ENCODE measurements around the gene SLC25A6. TPM values are rescaled to one million over a fixed set of nuclear protein-coding genes. Genes with fewer than 3 reads are reported as not detected.

SLC25A6 gene
- polyA plus RNA-seq, 1 donor from 2014 or later = 184 TPM

DNA sequence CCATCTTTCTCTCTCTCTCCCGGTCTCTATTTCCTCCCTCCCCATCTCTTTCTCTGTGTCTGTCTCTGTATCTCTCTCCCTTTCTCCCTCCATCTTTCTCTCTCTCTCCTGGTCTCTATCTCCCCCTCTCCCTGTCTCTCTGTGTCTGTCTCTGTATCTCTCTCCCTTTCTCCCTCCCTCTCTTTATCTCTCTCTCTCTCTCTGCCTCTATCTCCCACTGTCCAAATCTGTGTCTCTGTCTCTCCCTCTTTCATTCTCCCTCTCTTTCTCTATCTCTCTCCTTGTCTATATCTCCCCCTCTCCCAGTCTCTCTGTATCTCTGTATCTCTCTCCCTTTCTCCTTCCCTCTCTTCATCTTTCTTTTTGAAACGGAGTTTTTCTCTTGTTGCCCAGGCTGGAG, 31.7 kb downstream of the SLC25A6 start:
- no peaks in the 10 kb centered on the region for H3K27me3 ChIP-seq (ENCODE audit: insufficient read depth, low read depth, low read length)
- TF ChIP-seq SMC3 (conservative IDR thresholded peaks at IDR 0.05; ENCODE audit: poor library complexity) (no peak), TAF1 (IDR thresholded peaks at IDR 0.05; ENCODE audit: low read depth) (no peak), POLR2AphosphoS5 (IDR thresholded peaks at IDR 0.05) (no peak), RAD21 (conservative IDR thresholded peaks at IDR 0.05) (no peak), CTCF (IDR thresholded peaks at IDR 0.05; ENCODE audit: poor library complexity, severe bottlenecking) (no peak)
- no peaks in the 10 kb centered on the region for H3F3A ChIP-seq (ENCODE audit: insufficient read depth, low read length, poor library complexity, severe bottlenecking)
- H3K79me2 ChIP-seq (replicated peaks; ENCODE audit: insufficient read depth, low read length) = no peaks in the 10 kb centered on the region
- H3K4me2 ChIP-seq (ENCODE audit: low read length) = no peak overlapping the region
- H3K9me3 ChIP-seq (ENCODE audit: low read length) = no peaks in the 10 kb centered on the region
- H3K27ac ChIP-seq (ENCODE audit: low read length) = no peak overlapping the region
- no peak overlapping the region for H3K9ac ChIP-seq (ENCODE audit: low read length)
- H3K9me2 ChIP-seq (ENCODE audit: insufficient read depth, low read length) = no peaks in the 10 kb centered on the region
- H2AFZ ChIP-seq (ENCODE audit: low read depth, low read length) = no peak overlapping the region
- no peaks in the 10 kb centered on the region for H3K36me3 ChIP-seq (ENCODE audit: insufficient read depth, low read length)
- H3K4me3 ChIP-seq (ENCODE audit: low read length) = no peak overlapping the region
- H4K20me1 ChIP-seq (ENCODE audit: insufficient read depth) = no peaks in the 10 kb centered on the region

GRCh38 chrX:1359477-1359873, 32.4 kb downstream of the SLC25A6 start:
- Histone ChIP-seq H3K9me3 (ENCODE audit: low read length) (no peaks in the 10 kb centered on the region), H3K4me2 (ENCODE audit: low read length) (no peak overlapping the region), H3K9me2 (ENCODE audit: insufficient read depth, low read length) (no peaks in the 10 kb centered on the region), H2AFZ (ENCODE audit: low read depth, low read length) (no peak overlapping the region), H3K27me3 (ENCODE audit: insufficient read depth, low read depth, low read length) (no peaks in the 10 kb centered on the region), H4K20me1 (ENCODE audit: insufficient read depth) (no peaks in the 10 kb centered on the region), H3K79me2 (replicated peaks; ENCODE audit: insufficient read depth, low read length) (no peaks in the 10 kb centered on the region), H3K36me3 (ENCODE audit: insufficient read depth, low read length) (no peaks in the 10 kb centered on the region), H3F3A (ENCODE audit: insufficient read depth, low read length, poor library complexity, severe bottlenecking) (no peaks in the 10 kb centered on the region), H3K27ac (ENCODE audit: low read length) (no peak overlapping the region), H3K4me3 (ENCODE audit: low read length) (no peak overlapping the region), H3K9ac (ENCODE audit: low read length) (no peak overlapping the region)
- no peak for TF ChIP-seq SMC3 (conservative IDR thresholded peaks at IDR 0.05; ENCODE audit: poor library complexity)
- no peak for TF ChIP-seq POLR2AphosphoS5 (IDR thresholded peaks at IDR 0.05)
- TF ChIP-seq EP300 (conservative IDR thresholded peaks at IDR 0.05; ENCODE audit: poor library complexity, severe bottlenecking) = no peak
- no peak for TF ChIP-seq EZH2 (IDR thresholded peaks at IDR 0.05; ENCODE audit: borderline replicate concordance, insufficient read depth, low read length, poor library complexity, severe bottlenecking)
- no peak for TF ChIP-seq REST (IDR thresholded peaks at IDR 0.05; ENCODE audit: borderline replicate concordance)
- TF ChIP-seq MXI1 (conservative IDR thresholded peaks at IDR 0.05; ENCODE audit: poor library complexity, severe bottlenecking) = no peak
- no peak for TF ChIP-seq RAD21 (conservative IDR thresholded peaks at IDR 0.05)
